Left cardiac atrium (tissue), 4 donors: ENCODE results near the gene LHPP. TPM values are rescaled to one million over a fixed set of nuclear protein-coding genes. Genes with fewer than 3 reads are reported as not detected.
"Not testable (repeated sequence)": the region's sequence is repeated elsewhere in the genome, so short reads cannot be mapped to it uniquely, and the experiment has no call there.

Source experiments
- ATAC-seq, 2 donors: fragments of 200-7000 bp; cut with Tn5 transposase; one replicate each; pipeline ENCODE4 v1.9.1; 2020; ENCODE audit warnings: mild to moderate bottlenecking in 2 of 2, moderate library complexity in 2 of 2
- DNase-seq: peaks from one replicate; pipeline ENCODE4 v3.0.0-alpha.2; 2020
- intact Hi-C, 2 donors: fragments of 100-400 bp; cut with DNase I; formaldehyde crosslinking; loops; one replicate each; pipeline versions ENCODE4 v1.14.1 to v1.15.1; 2022 to 2023
- total RNA-seq, 2 donors: library from RNA; stranded (reverse); fragmentation: NEBNext Ultra II Directional; extraction: Animal tissue kit (Norgen Biotek cat#: 25700); gene quantifications; one replicate each; pipeline ENCODE4 v1.2.1, GENCODE V29; 2021
- donor health status: DM: no; HTN: yes; CAD: no.
- donor health status: DM: no; HTN: yes; CAD: no; lungs with severe emphysema.
- donor health status: DM: yes; HTN: yes; CAD: no.
- donor health status: Dilated cardiomyopathy.

Gene LHPP
- total RNA-seq, 2 donors from 2014 or later, result 11.6 to 16.4 TPM

DNA sequence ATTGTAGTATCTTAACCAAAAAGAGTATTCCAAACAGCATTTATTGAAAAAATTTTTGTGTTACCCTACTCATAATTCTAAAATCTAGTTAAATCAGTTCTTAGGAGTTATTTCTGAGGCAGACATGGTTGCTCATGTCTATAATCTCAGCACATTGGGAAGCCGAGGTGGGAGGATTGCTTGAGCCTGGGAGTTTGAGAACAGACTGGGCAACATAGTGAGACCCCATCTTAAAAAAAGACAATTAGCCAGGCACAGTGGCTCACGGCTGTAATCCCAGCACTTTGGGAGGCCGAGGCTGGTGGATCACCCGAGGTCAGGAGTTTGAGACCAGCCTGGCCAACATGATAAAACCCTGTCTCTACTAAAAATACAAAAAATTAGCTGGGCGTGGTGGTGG is 19.9 kb upstream of the LHPP start:
- ATAC-seq, intact Hi-C loops, DNase-seq: not testable (repeated sequence)

DNA sequence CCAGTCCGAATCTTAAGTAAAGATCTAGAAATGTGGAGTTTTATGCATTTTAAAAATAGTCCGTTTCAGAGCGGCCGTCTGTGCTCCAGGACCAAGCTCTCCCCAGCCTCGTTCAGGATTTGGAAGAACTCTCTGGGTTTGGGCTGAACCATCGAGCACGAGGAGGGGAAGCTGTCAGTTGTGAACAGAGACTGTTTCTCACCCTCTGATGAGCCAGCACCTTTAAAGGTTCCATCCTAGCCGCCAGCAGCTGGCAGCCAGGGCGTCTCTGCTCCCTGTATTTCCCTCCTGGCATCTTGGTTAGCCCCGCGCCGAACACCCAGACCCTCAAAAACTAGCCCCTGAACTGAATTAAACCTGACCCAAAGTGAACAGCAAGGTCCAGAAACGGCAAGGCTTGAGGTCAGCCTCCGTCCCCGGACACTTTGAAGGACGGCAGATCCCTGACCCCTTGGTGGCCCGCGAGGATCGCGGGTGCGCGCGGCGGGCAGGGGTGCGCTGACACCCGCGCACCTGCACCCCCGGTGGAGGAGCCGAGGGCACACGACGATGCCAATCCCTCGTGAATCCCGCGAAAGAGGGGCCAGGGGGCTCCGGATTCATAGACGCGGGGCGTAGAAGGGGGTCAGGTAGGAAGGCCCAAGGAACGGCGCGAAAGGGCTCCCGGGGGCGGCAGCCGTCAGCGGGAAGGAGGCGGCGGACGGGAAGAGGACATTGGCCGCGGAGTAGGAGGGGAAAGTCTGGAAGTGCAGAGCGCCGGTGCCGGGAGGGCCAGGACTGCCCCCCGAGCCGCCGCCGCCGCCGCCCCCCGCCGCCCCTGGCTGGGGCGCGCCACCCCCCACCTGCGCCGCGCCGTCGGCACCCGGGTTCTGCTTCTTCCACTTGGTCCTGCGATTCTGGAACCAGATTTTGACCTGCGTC is 14.5 kb upstream of the LHPP start:
- no peak for ATAC-seq
- no peak for DNase-seq
- intact Hi-C loops, result no loop called here

DNA sequence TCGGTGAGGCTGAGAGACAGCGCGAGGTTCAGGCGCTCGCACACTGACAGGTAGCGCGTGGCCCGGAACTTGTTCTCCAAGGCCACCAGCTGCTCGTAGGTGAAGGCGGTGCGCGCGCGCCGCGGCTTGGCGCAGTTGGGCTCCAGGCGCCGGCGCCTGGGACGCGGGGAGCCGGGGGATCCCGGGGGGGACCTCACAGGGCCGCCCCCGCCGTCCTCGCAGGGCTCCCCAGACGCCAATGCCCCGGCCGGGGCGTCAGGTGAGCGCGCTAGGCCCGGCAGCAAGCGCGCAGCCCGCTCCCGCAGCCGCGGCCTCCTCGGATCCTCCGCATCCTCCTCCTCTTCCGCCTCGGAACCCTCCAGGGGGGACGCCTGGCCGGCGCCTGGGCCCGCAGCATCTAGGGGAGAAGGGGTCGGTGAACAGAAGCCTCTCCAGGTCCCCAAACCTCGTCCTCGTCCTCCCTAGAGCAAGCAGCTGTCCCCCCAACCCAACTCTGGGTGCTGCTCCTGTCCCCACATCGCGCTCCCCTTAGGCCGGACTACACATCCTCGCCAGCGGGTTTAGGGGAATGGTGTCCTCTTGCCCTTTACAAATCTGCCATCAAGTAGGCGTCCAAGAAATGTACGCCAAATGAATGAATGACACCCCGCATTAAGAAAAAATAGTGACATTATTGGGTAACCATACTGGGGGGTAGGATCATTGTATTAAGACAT is 13.7 kb upstream of the LHPP start:
- intact Hi-C loops, result no loop called here
- ATAC-seq, result no peak
- DNase-seq, result no peak

DNA sequence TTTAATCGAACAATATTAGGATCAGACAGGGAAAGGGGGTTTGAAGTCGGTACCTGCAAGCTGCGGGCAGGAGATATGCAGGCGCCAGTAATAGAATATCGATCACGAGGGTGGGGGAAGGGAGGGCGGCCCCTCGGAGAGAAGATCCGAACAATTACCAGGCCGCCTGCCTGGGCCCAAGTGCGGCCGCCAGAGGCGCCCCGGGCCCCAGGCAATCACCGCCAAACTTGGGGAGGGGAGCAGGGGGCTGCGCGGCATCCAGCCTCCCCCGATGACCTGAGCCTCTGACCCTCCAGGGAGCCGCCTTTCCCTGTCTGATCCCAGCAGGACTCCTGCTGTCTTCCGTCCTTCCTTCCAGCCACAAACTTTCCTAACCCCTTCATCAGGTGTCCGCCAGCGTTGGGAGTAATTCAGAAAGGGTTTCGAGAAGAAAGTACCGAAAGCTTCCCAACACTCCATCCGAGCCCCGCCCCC is 12.9 kb upstream of the LHPP start:
- intact Hi-C loops, result no loop called here
- ATAC-seq (no peak), DNase-seq (no peak)

DNA sequence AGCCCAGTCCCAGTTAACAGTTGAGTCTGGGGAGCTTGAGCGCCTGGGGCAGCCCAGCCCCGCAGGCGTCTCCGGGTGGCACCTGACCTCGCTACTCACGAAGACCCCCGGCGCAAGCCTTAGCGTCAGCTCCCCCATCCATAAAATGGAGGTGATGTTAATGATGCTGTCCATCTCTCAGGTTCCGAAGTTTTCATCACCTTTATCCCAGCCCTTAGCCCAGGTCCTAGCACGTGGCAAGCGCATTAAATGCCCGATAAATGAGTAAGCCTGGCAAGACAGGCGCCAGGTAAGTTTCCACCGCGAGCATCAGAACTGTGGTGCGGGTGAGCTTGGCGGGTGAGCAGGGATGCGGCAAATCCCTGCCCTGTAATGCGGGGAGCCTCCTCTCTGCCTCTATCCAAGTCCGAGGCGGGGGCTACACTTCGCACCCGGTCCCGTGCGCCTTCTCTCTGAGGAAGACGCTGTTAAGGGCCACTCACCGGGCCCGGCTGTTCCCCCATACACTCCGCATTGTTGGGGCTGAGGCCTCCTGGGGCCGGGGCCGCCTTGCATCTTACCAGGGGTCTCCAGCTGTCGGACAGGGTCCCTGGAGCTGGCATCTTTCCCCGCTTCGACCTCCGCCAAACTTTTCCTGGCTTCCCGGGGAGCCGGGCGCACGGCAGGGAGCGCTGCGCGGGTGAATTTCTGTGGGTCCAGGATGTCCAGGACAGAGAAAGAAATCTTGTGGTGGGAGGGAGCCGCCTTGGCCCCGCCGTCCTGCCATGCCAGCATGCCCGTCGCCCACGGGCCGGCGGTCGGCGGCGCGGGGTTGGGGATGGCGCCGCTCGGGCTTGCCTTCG is 12.2 kb upstream of the LHPP start:
- ATAC-seq (no peak), DNase-seq (no peak)
- intact Hi-C loops, result no loop called here

DNA sequence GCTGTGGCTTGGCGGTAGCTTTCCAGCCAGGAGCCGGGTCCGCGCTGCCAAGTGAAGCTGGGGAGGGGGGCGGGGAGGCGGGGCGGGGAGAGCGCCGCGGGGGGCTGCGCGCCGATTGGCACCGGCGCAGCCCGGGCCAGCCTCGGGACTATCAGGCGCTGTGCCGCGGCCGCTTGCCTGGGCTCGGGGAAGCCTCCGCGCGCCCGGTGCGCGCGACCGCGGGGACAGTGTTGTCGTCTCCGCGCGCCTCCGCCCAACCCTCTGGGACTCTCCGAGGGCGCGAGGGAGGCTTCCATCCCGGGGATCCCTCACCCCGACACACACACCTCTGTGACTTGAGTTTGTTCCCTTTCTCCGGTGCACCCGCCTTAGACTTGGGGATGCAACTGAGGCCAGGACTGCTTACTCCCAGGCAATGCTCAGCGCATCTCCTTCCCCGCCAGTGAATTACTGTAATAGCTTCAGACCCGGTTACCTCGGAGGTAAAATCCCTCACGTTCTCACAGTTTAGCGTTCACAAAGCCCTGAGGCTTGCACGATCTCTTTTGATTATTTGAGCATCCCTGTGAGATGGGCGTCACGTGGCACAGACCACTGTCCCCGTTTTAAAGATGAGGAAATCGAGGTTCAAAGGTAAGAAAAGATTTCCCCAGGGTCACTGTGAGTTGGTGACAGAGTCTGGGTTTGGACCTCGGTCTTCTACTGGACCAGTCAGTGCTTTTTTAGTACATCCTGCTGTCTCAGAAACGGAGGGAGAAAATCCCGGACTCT is 11.4 kb upstream of the LHPP start, which contains the start of gene NKX1-2:
NKX1-2 (minus strand) TSS at position 24 of the 771 bp plus-strand sequence. CDS start 92 bp downstream, outside the sequence.
- DNase-seq (no peak), ATAC-seq (peak in 1 of 2 donors; percentile 23)
- intact Hi-C loops, result no loop called here

DNA sequence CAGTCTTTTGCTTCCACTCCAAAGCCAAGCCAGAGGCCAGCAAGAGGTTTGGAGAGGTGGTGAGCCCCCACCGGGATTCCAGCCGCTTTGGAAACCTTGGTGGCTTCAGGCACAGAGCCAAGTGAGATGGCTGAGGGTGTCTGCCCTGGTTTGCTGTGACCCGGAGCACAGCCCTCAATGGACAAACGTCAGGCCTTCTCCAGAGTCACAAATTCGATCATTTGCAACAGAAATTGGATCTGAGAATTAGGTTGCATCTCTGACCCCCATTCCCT is 10.9 kb upstream of the LHPP start:
- ATAC-seq (no peak), DNase-seq (no peak)
- intact Hi-C loops, result no loop called here

DNA sequence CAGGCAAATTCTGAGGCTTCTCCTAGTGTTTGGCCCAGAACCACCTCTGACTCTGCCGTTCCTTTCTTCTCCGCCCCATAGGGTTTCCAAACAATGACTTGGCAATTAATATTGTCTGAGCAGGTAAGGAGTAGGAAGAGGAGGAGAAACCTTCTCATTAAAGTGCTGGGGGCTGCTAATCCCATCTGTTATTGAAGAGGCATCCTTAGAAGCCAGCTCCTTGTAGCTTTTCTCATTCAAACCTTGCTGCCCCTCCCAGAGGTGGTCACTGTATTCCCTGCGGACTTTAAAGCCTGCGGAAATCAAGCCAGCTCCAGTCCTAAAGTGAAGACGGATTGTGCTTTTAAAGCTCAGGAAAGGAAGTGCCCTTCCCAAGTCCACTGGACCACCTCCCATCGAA is 10.3 kb upstream of the LHPP start:
- ATAC-seq (no peak), DNase-seq (no peak)
- intact Hi-C loops, result no loop called here

DNA sequence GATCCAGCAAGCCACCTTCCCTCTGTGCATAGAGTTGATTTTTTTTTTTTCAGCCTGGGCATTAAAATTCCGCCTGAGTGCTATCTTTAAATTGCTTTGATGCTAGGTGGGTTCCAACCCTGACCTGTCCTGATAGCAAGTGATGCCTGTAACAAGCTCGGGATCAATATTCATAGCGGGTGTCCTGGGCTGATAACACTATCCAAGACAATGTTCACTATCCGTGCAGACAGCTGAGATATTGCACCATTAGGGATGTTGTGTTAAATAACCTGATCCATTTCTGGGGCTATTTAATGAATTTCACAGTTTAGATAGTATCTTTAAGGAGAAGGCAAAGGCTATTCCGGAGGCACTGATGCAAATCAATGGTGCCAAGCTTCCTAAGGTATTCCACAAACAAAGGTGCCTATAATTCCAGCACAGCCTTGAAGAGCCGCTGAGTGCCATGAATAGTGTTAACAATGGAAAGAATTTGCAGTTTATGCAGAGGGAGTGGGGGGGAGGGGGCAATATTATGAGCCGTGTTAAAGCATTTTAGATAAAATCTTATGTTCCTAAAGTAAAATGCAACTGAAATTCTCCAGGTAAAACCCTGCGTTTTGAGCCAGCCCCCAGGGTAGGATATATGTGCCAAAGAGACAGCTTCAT is 7.5 kb upstream of the LHPP start:
- ATAC-seq, result no peak
- DNase-seq, result no peak
- intact Hi-C loops, result no loop called here

DNA sequence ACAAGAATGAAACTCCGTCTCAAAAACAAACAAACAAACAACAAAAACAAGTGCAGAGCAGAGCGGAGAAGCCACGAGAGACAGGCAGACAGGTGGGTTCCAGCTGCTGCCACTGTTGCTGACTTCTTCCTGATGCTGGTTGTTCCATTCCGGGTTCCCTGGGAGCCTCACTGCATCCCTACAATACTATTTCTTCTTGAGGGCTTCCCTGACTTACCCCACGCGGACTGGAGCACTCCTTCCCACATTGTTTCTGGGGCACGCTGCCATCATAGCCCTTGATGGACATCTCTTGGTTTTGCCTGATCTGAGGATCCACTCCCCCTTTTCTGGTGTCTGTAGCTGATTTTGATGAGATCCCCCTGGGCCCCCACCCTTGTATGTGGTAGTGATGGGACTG is 6.2 kb upstream of the LHPP start:
- no peak for DNase-seq
- no peak for ATAC-seq
- intact Hi-C loops, result no loop called here

DNA sequence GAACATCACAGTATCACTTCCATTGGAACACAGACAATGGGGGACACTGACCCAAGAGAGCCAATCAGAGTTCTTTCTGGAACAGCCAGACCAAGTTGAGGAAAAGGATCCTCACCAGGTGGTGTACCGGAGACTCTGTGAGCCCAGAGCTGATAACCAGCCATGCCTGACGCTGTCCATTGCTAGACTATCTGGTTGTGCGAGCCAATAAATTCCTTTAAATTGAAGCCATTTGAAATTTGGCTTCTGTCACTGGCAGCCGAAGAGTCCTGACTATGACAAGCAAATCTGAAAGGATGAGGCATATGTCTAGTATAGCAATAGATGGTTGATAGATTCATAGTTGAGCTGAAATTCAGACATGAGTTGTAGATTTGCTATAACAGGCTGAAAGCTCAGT is 3.1 kb upstream of the LHPP start:
- ATAC-seq, result no peak
- intact Hi-C loops, result no loop called here
- no peak for DNase-seq

DNA sequence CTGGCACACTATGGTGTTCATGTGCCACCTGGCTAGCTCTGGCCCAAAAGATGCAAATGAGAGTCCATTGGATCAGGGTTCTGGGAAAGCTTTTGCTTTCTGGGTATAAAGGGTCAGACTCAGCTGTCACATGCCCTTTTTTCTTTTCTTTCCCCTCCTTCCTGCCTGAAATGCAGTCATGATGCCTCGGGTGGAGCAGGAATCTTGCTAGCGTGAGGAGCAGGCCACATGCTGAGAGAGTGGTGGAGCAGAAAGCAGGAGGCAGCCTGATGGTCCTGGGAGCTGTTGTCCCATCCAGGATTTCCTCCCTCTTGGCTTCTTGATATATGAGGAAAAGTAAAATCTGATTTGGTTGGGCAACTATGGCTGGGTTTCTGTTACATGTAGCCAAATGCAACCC is 2.7 kb upstream of the LHPP start:
- DNase-seq (no peak), ATAC-seq (no peak)
- intact Hi-C loops, result no loop called here

DNA sequence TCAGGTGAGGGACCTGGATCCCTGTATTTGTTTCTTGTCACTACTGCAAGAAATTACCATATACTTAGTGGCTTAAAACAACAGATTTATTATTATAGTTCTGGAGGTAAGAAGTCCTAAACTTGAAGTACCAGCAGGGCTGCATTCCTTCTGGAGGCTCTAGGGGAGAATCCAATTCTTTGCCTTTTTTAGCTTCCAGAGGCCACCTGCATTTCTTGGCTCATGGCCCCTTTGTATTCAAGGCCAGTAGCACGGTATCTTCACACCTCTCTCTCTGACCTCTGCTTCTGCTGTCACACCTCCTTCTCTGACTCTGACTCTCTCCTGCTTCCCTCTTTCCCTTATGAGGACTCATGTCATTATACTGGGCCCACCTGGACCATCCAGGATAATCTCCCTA is 2.2 kb upstream of the LHPP start:
- no peak for ATAC-seq
- intact Hi-C loops, result no loop called here
- DNase-seq, result no peak

DNA sequence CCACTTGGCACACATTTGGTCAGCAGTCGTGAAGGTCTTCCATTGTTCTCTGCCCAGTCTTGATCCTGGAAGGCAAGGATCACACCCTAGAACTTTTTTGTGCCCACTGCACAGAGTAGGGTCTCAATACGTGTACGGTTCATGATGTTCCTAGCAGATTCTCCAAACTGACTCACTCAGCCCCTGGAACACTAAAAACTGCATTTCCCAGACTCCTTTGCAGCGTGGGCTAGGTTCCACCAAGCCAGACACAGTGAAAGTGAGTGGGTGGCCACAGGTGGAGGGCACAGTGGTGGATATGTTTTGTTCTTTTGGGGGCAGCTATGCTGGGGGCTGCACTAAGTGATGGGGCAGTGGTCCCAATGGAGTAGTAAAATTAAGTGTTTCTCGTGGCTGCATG is 1.5 kb upstream of the LHPP start:
- intact Hi-C loops, result no loop called here
- DNase-seq (no peak), ATAC-seq (no peak)

DNA sequence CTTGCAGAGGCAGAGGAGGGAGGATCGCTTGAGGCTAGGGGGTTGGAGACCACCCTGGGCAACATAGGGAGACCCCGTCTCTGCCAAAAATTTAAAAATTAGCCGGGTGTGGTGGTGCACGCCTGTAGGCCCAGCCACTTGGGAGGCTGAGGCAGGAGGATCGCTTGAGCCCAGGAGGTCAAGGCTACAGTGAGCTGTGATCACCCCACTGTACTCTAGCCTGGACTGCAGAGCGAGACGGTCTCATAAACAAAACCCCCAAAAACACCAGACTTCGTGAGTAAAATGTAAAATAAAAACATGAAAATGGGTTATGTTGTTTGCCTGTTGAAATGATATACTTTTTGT is 699 bp downstream of the LHPP start:
- DNase-seq (no peak), ATAC-seq (no peak)
- intact Hi-C loops, result no loop called here

DNA sequence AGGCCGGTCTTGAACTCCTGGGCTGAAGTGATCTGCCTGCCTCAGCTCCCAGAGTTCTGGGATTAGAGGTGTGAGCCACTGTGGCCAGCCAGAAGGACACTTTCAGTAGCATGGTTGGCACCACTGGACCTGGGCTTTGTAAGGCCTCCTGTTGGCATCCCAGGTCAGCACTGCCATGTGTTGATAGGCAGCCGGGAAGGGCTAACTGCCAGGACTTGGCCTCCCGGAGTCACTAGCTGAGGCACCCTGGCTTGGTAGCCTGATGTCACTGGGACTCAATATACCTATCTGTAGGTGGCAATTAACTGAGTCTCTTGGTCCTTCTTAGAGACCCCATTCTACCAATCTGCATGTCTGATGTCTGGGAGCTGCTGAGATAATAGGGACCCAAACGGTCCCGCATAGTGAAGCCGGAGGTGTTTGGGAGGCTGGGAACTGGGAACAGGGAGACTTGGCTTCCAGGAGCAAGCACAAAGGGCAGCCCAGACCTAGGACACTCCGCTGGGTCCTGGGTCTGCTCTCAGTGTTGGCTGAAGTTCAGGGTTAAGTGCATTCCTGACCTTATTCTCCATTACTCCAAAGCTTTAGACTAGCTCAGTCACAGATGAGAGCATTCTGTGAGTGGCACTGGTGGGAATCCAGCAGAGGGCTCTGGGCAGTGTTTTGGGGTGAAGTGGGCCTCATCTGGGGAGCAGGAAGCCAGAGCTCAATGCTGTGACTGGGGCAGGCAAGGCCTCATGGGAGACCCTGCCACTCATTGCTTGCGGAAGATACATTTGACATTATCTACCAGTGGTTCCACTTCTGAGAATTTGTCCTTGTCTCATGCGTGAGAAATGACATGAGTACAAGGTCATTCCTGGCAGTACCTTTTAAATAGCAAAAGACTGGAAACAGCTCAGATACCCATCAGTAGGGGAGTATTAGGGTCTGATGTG is 2.7 kb downstream of the LHPP start:
- intact Hi-C loops, result no loop called here
- no peak for DNase-seq
- ATAC-seq, result no peak

DNA sequence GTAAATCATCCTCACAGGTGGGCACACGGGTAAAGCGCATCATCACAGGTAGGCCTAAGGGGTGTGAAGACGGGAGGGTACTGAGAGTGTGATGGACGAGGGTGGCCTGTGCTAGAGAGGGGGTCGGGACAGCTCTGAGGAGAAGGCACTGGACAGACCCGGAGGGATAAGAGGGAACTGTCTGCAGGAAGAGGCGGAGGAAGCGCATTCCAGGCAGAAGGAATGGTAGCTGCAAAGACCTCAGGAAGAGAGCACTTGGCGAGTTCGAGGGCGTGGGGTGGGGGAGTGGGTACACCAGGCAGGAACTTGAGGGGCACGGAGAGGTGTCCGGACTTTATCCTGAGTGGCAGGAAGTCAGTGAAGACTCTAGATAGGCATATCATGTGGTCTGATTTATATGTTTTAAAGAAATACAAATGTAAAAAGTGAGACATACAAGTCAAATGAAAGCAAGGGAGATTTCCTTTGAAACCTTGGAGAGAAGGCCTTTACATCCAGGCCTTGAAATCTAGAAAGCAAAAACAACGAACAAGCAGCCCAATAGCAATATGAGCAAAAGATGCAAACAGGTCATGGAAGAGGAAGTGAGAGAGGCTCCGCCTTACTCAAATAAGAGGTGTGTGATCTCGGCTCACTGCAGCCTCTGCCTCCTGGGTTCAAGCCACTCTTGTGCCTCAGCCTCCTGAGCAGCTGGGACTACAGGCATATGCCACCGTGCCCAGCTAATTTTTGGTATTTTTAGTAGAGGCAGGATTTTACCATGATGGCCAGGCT is 3.6 kb downstream of the LHPP start:
- ATAC-seq (no peak), DNase-seq (no peak)
- intact Hi-C loops, result no loop called here
